HepG2 (cell line): ENCODE measurements around the gene FITM1. TPM values are rescaled to one million over a fixed set of nuclear protein-coding genes. Genes with fewer than 3 reads are reported as not detected.

Experiments used
- AGO2 ChIP-seq: fragments of 200-400 bp; formaldehyde crosslinking; optimal IDR thresholded peaks from 2 replicates; pipeline ENCODE3; 2017; ENCODE audit warnings: mild to moderate bottlenecking, low read depth, low read length, moderate library complexity
- BHLHE40 ChIP-seq: IDR thresholded peaks from 2 replicates; pipeline ENCODE4 v1.6.1; 2011; ENCODE audit warnings: low read length, improper control_type of control experiment
- DDIT3 ChIP-seq: sonication (generic); formaldehyde crosslinking; IDR thresholded peaks from 2 replicates; pipeline ENCODE4 v1.4.0; 2020; ENCODE audit warnings: mild to moderate bottlenecking, missing genetic modification reagents
- HIVEP1 ChIP-seq: sonication (generic); formaldehyde crosslinking; IDR thresholded peaks from 2 replicates; pipeline ENCODE4 v1.4.0; 2020; ENCODE audit warnings: mild to moderate bottlenecking, missing genetic modification reagents
- MLXIP ChIP-seq: sonication (generic); formaldehyde crosslinking; IDR thresholded peaks from 2 replicates; pipeline ENCODE4 v1.9.0; 2021; ENCODE audit warnings: missing genetic modification reagents, borderline replicate concordance
- MTA1 ChIP-seq: sonication (generic); formaldehyde crosslinking; IDR thresholded peaks from 2 replicates; pipeline ENCODE4 v1.4.0; 2020; ENCODE audit warnings: missing genetic modification reagents, mild to moderate bottlenecking, borderline replicate concordance
- NCOR1 ChIP-seq: fragments of 200-600 bp; sonication (generic); IDR thresholded peaks from 2 replicates; pipeline ENCODE4 v1.7.0; 2017; ENCODE audit warnings: antibody characterized with exemption, low read length, borderline replicate concordance
- POLR2AphosphoS5 ChIP-seq: IDR thresholded peaks from 2 replicates; pipeline ENCODE4 v1.6.1; 2012; ENCODE audit warnings: low read depth, low read length
- PPARG ChIP-seq: conservative IDR thresholded peaks from 2 replicates; pipeline ENCODE4 v1.6.1; 2016; ENCODE audit warnings: missing biosample characterization, missing genetic modification reagents
- RFXAP ChIP-seq: sonication (generic); formaldehyde crosslinking; IDR thresholded peaks from 2 replicates; pipeline ENCODE4 v1.4.0; 2020; ENCODE audit warnings: missing genetic modification reagents, borderline replicate concordance
- SRSF1 ChIP-seq: fragments of 200-400 bp; formaldehyde crosslinking; optimal IDR thresholded peaks from 2 replicates; pipeline ENCODE3; 2017; ENCODE audit warnings: mild to moderate bottlenecking, low read depth, low read length, moderate library complexity
- SRSF4 ChIP-seq: fragments of 200-400 bp; formaldehyde crosslinking; IDR thresholded peaks from one replicate; pipeline ENCODE4 v1.6.1; 2018; ENCODE audit warnings: mild to moderate bottlenecking, low read depth, low read length, moderate library complexity; ENCODE audit not compliant: poor library complexity, severe bottlenecking
- ZC3H13 ChIP-seq: sonication (generic); formaldehyde crosslinking; IDR thresholded peaks from 2 replicates; pipeline ENCODE4 v1.8.1; 2023; ENCODE audit warnings: mild to moderate bottlenecking, missing genetic modification reagents, moderate library complexity
- ZNF460 ChIP-seq: sonication (generic); formaldehyde crosslinking; IDR thresholded peaks from 2 replicates; pipeline ENCODE4 v1.5.1; 2020; ENCODE audit warnings: missing genetic modification reagents, mild to moderate bottlenecking, borderline replicate concordance
- ZNF510 ChIP-seq: sonication (generic); formaldehyde crosslinking; IDR thresholded peaks from 2 replicates; pipeline ENCODE4 v1.4.0; 2020; ENCODE audit warnings: low read depth, mild to moderate bottlenecking, missing genetic modification reagents
- ZNF543 ChIP-seq: sonication (generic); formaldehyde crosslinking; IDR thresholded peaks from 2 replicates; pipeline ENCODE4 v1.4.0; 2020; ENCODE audit warnings: mild to moderate bottlenecking, missing genetic modification reagents
- ZNF574 ChIP-seq: sonication (generic); formaldehyde crosslinking; IDR thresholded peaks from 2 replicates; pipeline ENCODE4 v1.4.0; 2020; ENCODE audit warnings: missing genetic modification reagents
- ZNF724P ChIP-seq: sonication (generic); formaldehyde crosslinking; IDR thresholded peaks from 2 replicates; pipeline ENCODE4 v1.8.0; 2022; ENCODE audit warnings: missing genetic modification reagents, borderline replicate concordance
- ZXDC ChIP-seq: sonication (generic); formaldehyde crosslinking; IDR thresholded peaks from 2 replicates; pipeline ENCODE4 v1.5.0; 2020; ENCODE audit warnings: mild to moderate bottlenecking, missing genetic modification reagents
- polyA plus RNA-seq, 8 experiments: library from polyadenylated mRNA; depleted of rRNA in 3 of 8; stranded (reverse) in 7 of 8; unstranded in 1 of 8; fragments of >200 nt; fragmentation: Illumina TruSeq in 4 of 8; extraction: Trizol in 4 of 8; gene quantifications; 2 replicates each; pipeline versions ENCODE4 v1.2.1 to v1.2.3, GENCODE V29; 2011 to 2016; ENCODE audit warnings: low read depth in 4 of 8, missing spikeins in 1 of 8, mixed read lengths in 1 of 8; ENCODE audit not compliant: insufficient read depth in 1 of 8
- total RNA-seq, 5 experiments: library from RNA; depleted of rRNA; stranded (reverse); fragments of >200 nt; fragmentation: Illumina TruSeq; extraction: Trizol; gene quantifications; 2 replicates each; pipeline ENCODE4 v1.2.3, GENCODE V29; 2016; ENCODE audit warnings: low read depth in 1 of 5

Gene FITM1
- total and polyA plus RNA-seq, 2 of the 13 experiments (the other 11 are each of a cell fraction or from before 2014, with no cell fraction given), result 2.7 to 5.8 TPM

GRCh38 chr14:24114532-24115421 is 15.7 kb upstream of the FITM1 start, which contains the start of the genes DCAF11 and NRL (continued):
- TF ChIP-seq ZXDC (no peak), MLXIP (no peak), SRSF4 (no peak), ZNF460 (no peak), NCOR1 (peak; percentile 85; the same call in 1 of the 2 replicates), AGO2 (peak; percentile 97), ZNF510 (CRISPR knock-in tag) (peak; percentile 95), SRSF1 (peak; percentile 60), PPARG (CRISPR knock-in tag) (0 out of 2 replicates have a peak, but pooled peaks have one; percentile 67), POLR2AphosphoS5 (peak; percentile 92), ZC3H13 (no peak), ZNF724P (peak; percentile 52; the same call in 1 of the 2 replicates), HIVEP1 (CRISPR knock-in tag) (peak; percentile 98), BHLHE40 (peak; percentile 77), MTA1 (CRISPR knock-in tag) (peak; percentile 98; the same call in 1 of the 2 replicates), RFXAP (CRISPR knock-in tag) (peak; percentile 98), ZNF543 (CRISPR knock-in tag) (no peak; the same call in 1 of the 2 replicates), ZNF574 (peak; percentile 88), DDIT3 (CRISPR knock-in tag) (no peak)
